CD14-positive monocyte (primary cell): ENCODE results near the gene DTNA. TPM values are rescaled to one million over a fixed set of nuclear protein-coding genes. Genes with fewer than 3 reads are reported as not detected.

Experiments used
- DNase-seq, 3 donors: peaks; one replicate each; pipeline ENCODE4 v3.0.0-alpha.2; 2011 to 2022
- H2AFZ ChIP-seq: 2 replicates; pipeline ENCODE4 v1.6.0; 2012; ENCODE audit warnings: mild to moderate bottlenecking, low read depth, low read length, inconsistent platforms; ENCODE audit not compliant: insufficient read depth, poor library complexity, severe bottlenecking
- H3K27ac ChIP-seq, 2 donors: 1 replicate in 1 of 2; 2 replicates in 1 of 2; pipeline ENCODE4 v1.5.1; 2012 to 2013; ENCODE audit warnings: low read length in 2 of 2, control low read depth in 1 of 2, inconsistent platforms in 1 of 2, low read depth in 1 of 2, mild to moderate bottlenecking in 1 of 2
- H3K27me3 ChIP-seq, 2 donors: one replicate each; pipeline versions ENCODE4 v1.6.0 to v1.6.1; 2011 to 2013; ENCODE audit warnings: low read length in 2 of 2; ENCODE audit not compliant: control insufficient read depth in 2 of 2, insufficient read depth in 2 of 2
- H3K36me3 ChIP-seq, 2 donors: replicated peaks in 1 of 2; 1 replicate in 1 of 2; 2 replicates in 1 of 2; pipeline versions ENCODE4 v1.5.1 to v1.6.1; 2012 to 2013; ENCODE audit warnings: low read length in 2 of 2, control low read depth in 1 of 2, inconsistent platforms in 1 of 2, mild to moderate bottlenecking in 1 of 2; ENCODE audit not compliant: insufficient read depth in 2 of 2, control insufficient read depth in 1 of 2
- H3K4me1 ChIP-seq, 2 donors: 1 replicate in 1 of 2; 2 replicates in 1 of 2; pipeline versions ENCODE4 v1.5.1 to v1.6.1; 2012 to 2013; ENCODE audit warnings: low read length in 2 of 2, control low read depth in 1 of 2, inconsistent platforms in 1 of 2, mild to moderate bottlenecking in 1 of 2, moderate library complexity in 1 of 2; ENCODE audit not compliant: insufficient read depth in 2 of 2, control insufficient read depth in 1 of 2
- H3K4me2 ChIP-seq: replicated peaks from 2 replicates; pipeline ENCODE3; 2012; ENCODE audit warnings: low read length, moderate library complexity, mild to moderate bottlenecking; ENCODE audit not compliant: poor library complexity, severe bottlenecking; ENCODE audit errors: extremely low read depth
- H3K4me3 ChIP-seq, 3 experiments: fragments of 200-600 bp in 1 of 3; sonication (generic) in 1 of 3; replicated peaks in 1 of 3; 1 replicate in 2 of 3; 2 replicates in 1 of 3; pipeline ENCODE4 v1.5.1; 2011 to 2013; ENCODE audit warnings: low read length in 3 of 3, mild to moderate bottlenecking in 3 of 3, control low read depth in 2 of 3, low read depth in 2 of 3, inconsistent platforms in 1 of 3, moderate library complexity in 1 of 3
- H3K79me2 ChIP-seq: 2 replicates; pipeline ENCODE4 v1.6.0; 2012; ENCODE audit warnings: mild to moderate bottlenecking, control low read depth, inconsistent platforms, low read length, moderate library complexity; ENCODE audit not compliant: insufficient read depth
- H3K9ac ChIP-seq: 2 replicates; pipeline ENCODE4 v1.6.0; 2017; ENCODE audit warnings: low read length, mild to moderate bottlenecking; ENCODE audit not compliant: insufficient read depth, poor library complexity, severe bottlenecking
- H3K9me3 ChIP-seq, 2 donors: replicated peaks in 1 of 2; 1 replicate in 1 of 2; 2 replicates in 1 of 2; pipeline versions ENCODE4 v1.5.1 to v1.6.1; 2012 to 2013; ENCODE audit warnings: low read length in 2 of 2, control low read depth in 1 of 2; ENCODE audit not compliant: control insufficient read depth in 1 of 2, insufficient read depth in 1 of 2
- H4K20me1 ChIP-seq: 2 replicates; pipeline ENCODE4 v1.6.0; 2012; ENCODE audit warnings: mild to moderate bottlenecking, low read length, control low read depth, moderate library complexity; ENCODE audit not compliant: insufficient read depth
- H3K27ac Mint-ChIP-seq, 7 donors: one replicate each; pipeline ENCODE4 v1.8.0; 2020; ENCODE audit warnings: mild to moderate bottlenecking in 7 of 7, mixed read lengths in 7 of 7, moderate library complexity in 6 of 7, inconsistent platforms in 2 of 7
- H3K27me3 Mint-ChIP-seq, 3 donors: one replicate each; pipeline ENCODE4 v1.8.0; 2021 to 2022; ENCODE audit warnings: low read depth in 3 of 3, mild to moderate bottlenecking in 3 of 3, mixed read lengths in 3 of 3, moderate library complexity in 3 of 3, inconsistent platforms in 1 of 3
- H3K36me3 Mint-ChIP-seq, 2 donors: one replicate each; pipeline ENCODE4 v1.8.0; 2020; ENCODE audit warnings: mixed read lengths in 2 of 2, inconsistent platforms in 1 of 2, mild to moderate bottlenecking in 1 of 2
- H3K4me1 Mint-ChIP-seq: one replicate; pipeline ENCODE4 v1.8.0; 2020; ENCODE audit warnings: mild to moderate bottlenecking, mixed read lengths
- H3K4me3 Mint-ChIP-seq, 2 donors: one replicate each; pipeline ENCODE4 v1.8.0; 2020; ENCODE audit warnings: mild to moderate bottlenecking in 2 of 2, mixed read lengths in 2 of 2, moderate library complexity in 1 of 2
- H3K9me3 Mint-ChIP-seq, 7 donors: one replicate each; pipeline ENCODE4 v1.8.0; 2020 to 2022; ENCODE audit warnings: mixed read lengths in 7 of 7, mild to moderate bottlenecking in 6 of 7, moderate library complexity in 6 of 7, inconsistent platforms in 2 of 7
- CTCF ChIP-seq: fragments of 200-600 bp; IDR thresholded peaks from one replicate; pipeline ENCODE4 v1.8.0; 2022; ENCODE audit warnings: antibody characterized with exemption, mild to moderate bottlenecking
- WGBS: methylation state at CpG from one replicate; pipeline ENCODE4 v1.1.5; 2013; ENCODE audit warnings: missing lambda C conversion rate; ENCODE audit not compliant: insufficient coverage; 5-methylcytosine and 5-hydroxymethylcytosine counted together
- intact Hi-C, 2 donors: fragments of 100-400 bp; cut with micrococcal nuclease; formaldehyde crosslinking; loops; one replicate each; pipeline versions ENCODE4 v1.15.0 to v1.15.1; 2023
- polyA plus RNA-seq, 3 donors: library from polyadenylated mRNA; depleted of rRNA in 1 of 3; unstranded in 2 of 3; stranded (reverse) in 1 of 3; fragments of 300-500 nt in 2 of 3; fragments of >200 nt in 1 of 3; fragmentation: Illumina TruSeq in 2 of 3; gene quantifications; 1 replicate in 2 of 3; 2 replicates in 1 of 3; pipeline ENCODE4 v1.2.3, GENCODE V29; 2012 to 2021

Gene DTNA
- polyA plus RNA-seq, 3 donors, result 0.53 to 2.3 (median 0.76) TPM

- peaks cover 0 to 5% (median 0%) of the 10 kb centered on the region in 7 donors for H3K9me3 Mint-ChIP-seq
- Histone ChIP-seq H4K20me1 (no peaks in the 10 kb centered on the region), H3K79me2 (no peaks in the 10 kb centered on the region), H3K27me3 (no peaks in the 10 kb centered on the region), H3K36me3 (no peaks in the 10 kb centered on the region), H3K9me3 (no peaks in the 10 kb centered on the region), H3K4me1 (no peaks in the 10 kb centered on the region), H2AFZ (no peak overlapping the region), H3K4me3 (no peak overlapping the region), H3K9ac (no peak overlapping the region), H3K4me2 (no peak overlapping the region), H3K27ac (no peak overlapping the region)
- no peak overlapping the region for H3K4me3 Mint-ChIP-seq
- DNase-seq, result no peak
- intact Hi-C loops, result no loop called here
- H3K4me1 Mint-ChIP-seq, result peaks cover 10% of the 10 kb centered on the region
- 100% methylated on average over 1 of the region's 3 CpGs for WGBS
- no peaks in the 10 kb centered on the region for H3K27me3 Mint-ChIP-seq
- no peak overlapping the region for H3K27ac Mint-ChIP-seq
- H3K36me3 Mint-ChIP-seq, result no peaks in the 10 kb centered on the region
- TF ChIP-seq CTCF, result no peak
Observed at GRCh38 chr18:34911661-34912384, 201.7 kb downstream of the DTNA start.

- Histone ChIP-seq H3K27ac (no peak overlapping the region), H3K4me2 (no peak overlapping the region), H3K4me3 (no peak overlapping the region), H3K36me3 (no peaks in the 10 kb centered on the region), H3K4me1 (no peaks in the 10 kb centered on the region), H3K9me3 (no peaks in the 10 kb centered on the region), H2AFZ (no peak overlapping the region), H4K20me1 (no peaks in the 10 kb centered on the region), H3K9ac (no peak overlapping the region), H3K79me2 (no peaks in the 10 kb centered on the region), H3K27me3 (no peaks in the 10 kb centered on the region)
- Mint-ChIP-seq H3K27me3 (no peaks in the 10 kb centered on the region), H3K9me3 (no peaks in the 10 kb centered on the region), H3K4me3 (no peak overlapping the region), H3K36me3 (no peaks in the 10 kb centered on the region), H3K4me1 (peaks cover 10% of the 10 kb centered on the region), H3K27ac (no peak overlapping the region)
- intact Hi-C loops, result no loop called here
- no peak for TF ChIP-seq CTCF
- no peak for DNase-seq
- 91% methylated on average over 3 of the region's 4 CpGs for WGBS
Observed at GRCh38 chr18:34913837-34914661, 204.0 kb downstream of the DTNA start.
